ENCODE measurements around the gene LAD1. TPM values are rescaled to one million over a fixed set of nuclear protein-coding genes. Genes with fewer than 3 reads are reported as not detected.

The LAD1 gene
- total and polyA plus RNA-seq, 2 donors (not counting 1 experiment from before 2014, with no cell fraction given), result 0.10 TPM; not detected in 1

DNA sequence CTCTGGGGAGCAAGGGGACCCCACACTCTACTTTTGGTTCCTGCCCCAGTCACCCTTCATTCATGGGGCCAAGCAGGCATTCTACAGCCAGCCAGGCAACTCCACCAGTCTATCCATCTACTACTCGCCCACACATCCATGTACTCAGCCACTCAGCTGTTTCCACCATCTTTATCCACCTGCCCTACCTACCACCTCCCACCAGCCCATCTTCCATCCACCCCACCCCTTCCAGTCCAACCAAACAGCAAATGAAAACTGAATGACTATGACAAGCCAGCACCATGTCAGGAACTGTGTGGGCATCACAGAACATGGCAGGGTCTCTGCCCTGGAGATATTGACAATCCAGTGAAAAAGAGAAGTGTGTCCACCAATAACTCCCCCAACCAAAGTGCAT is 7.9 kb downstream of the LAD1 start:
- H3K4me3 ChIP-seq (ENCODE audit: control extremely low read depth in 1 of 5, extremely low read depth in 1 of 5, insufficient read depth in 1 of 5, low read depth in 2 of 5, low read length in 4 of 5), result no peak overlapping the region
- H3K79me2 ChIP-seq (ENCODE audit: control insufficient read depth, insufficient read depth, low read length), result no peaks in the 10 kb centered on the region
- no peaks in the 10 kb centered on the region for H3K36me3 ChIP-seq (replicated peaks in 1 of 2; ENCODE audit: control extremely low read depth in 1 of 2, control insufficient read depth in 1 of 2, extremely low read depth in 1 of 2, insufficient read depth in 2 of 2, low read length in 1 of 2)
- no peak overlapping the region for H3K4me3 Mint-ChIP-seq
- DNase-seq (no peak), ATAC-seq (ENCODE audit: low read depth) (no peak)
- H3K9me3 Mint-ChIP-seq (ENCODE audit: insufficient read depth), result no peaks in the 10 kb centered on the region
- intact Hi-C loops (cut with micrococcal nuclease), result no loop called here
- ChIA-PET POLR2A (no interaction called here), CTCF (no interaction called here)
- TF ChIP-seq, protein P1, sequence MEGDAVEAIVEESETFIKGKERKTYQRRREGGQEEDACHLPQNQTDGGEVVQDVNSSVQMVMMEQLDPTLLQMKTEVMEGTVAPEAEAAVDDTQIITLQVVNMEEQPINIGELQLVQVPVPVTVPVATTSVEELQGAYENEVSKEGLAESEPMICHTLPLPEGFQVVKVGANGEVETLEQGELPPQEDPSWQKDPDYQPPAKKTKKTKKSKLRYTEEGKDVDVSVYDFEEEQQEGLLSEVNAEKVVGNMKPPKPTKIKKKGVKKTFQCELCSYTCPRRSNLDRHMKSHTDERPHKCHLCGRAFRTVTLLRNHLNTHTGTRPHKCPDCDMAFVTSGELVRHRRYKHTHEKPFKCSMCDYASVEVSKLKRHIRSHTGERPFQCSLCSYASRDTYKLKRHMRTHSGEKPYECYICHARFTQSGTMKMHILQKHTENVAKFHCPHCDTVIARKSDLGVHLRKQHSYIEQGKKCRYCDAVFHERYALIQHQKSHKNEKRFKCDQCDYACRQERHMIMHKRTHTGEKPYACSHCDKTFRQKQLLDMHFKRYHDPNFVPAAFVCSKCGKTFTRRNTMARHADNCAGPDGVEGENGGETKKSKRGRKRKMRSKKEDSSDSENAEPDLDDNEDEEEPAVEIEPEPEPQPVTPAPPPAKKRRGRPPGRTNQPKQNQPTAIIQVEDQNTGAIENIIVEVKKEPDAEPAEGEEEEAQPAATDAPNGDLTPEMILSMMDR (IDR thresholded peaks at IDR 0.05), result no peak
- no peak for TF ChIP-seq EZH2 (IDR thresholded peaks at IDR 0.05; ENCODE audit: borderline replicate concordance, insufficient read depth, low read depth, low read length, poor library complexity, severe bottlenecking)
- H4K20me1 ChIP-seq (ENCODE audit: control insufficient read depth, insufficient read depth, low read length, poor library complexity, severe bottlenecking), result no peaks in the 10 kb centered on the region
- 87% methylated on average over 1 of the region's 1 CpG for WGBS (ENCODE audit: insufficient coverage)
- H3K9ac ChIP-seq (ENCODE audit: low read length), result no peak overlapping the region
- H3K4me2 ChIP-seq (replicated peaks; ENCODE audit: low read depth, low read length, poor library complexity, severe bottlenecking), result no peak overlapping the region
- no peak overlapping the region for H2AFZ ChIP-seq (ENCODE audit: insufficient read depth, low read depth, low read length, poor library complexity, severe bottlenecking)
- peaks cover 31% of the 10 kb centered on the region for H3K27me3 Mint-ChIP-seq
- H3K27ac Mint-ChIP-seq, result no peak overlapping the region
- H3K27me3 ChIP-seq (replicated peaks in 1 of 4; ENCODE audit: control extremely low read depth in 1 of 4, control insufficient read depth in 3 of 4, insufficient read depth in 4 of 4, low read length in 3 of 4), result peaks cover 0 to 8% (median 0%) of the 10 kb centered on the region in 4 experiments
- no peaks in the 10 kb centered on the region for H3K9me3 ChIP-seq (ENCODE audit: control extremely low read depth in 1 of 3, control insufficient read depth in 2 of 3, insufficient read depth in 1 of 3, low read length in 2 of 3)
- H3K4me1 Mint-ChIP-seq, result no peaks in the 10 kb centered on the region
- H3K27ac ChIP-seq (ENCODE audit: low read length in 2 of 2), result no peak overlapping the region
- no peaks in the 10 kb centered on the region for H3K4me1 ChIP-seq (ENCODE audit: control insufficient read depth in 2 of 2, insufficient read depth in 2 of 2, low read length in 2 of 2)

DNA sequence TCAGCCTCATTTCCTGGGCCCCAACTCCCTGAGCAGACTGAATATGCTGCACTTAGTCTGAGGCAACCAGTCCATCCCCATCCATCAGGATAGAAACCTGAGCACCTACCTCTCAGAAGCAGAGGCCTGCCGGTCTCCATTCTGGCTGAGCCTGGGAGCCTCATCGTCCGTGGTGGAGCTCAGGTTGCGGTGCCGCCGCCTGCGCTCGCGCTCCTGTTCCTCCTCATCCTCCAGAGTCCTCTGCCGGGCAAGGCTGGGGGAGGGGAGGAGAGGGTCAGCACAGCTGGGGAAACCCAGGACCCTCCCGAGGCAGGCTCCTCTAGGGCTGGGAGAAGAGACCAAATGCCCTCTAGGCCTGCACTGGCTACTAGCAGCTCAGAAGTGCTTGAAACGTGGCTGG is 10.1 kb downstream of the LAD1 start:
- H3K27ac ChIP-seq (ENCODE audit: low read length in 2 of 2), result no peak overlapping the region
- TF ChIP-seq, protein P1 (IDR thresholded peaks at IDR 0.05), result no peak
- no peak for TF ChIP-seq EZH2 (IDR thresholded peaks at IDR 0.05; ENCODE audit: borderline replicate concordance, insufficient read depth, low read depth, low read length, poor library complexity, severe bottlenecking)
- no peak overlapping the region for H2AFZ ChIP-seq (ENCODE audit: insufficient read depth, low read depth, low read length, poor library complexity, severe bottlenecking)
- no peaks in the 10 kb centered on the region for H3K9me3 Mint-ChIP-seq (ENCODE audit: insufficient read depth)
- no peak for ATAC-seq (ENCODE audit: low read depth)
- WGBS (ENCODE audit: insufficient coverage), result 93% methylated on average over 5 of the region's 12 CpGs
- H3K27me3 Mint-ChIP-seq, result peaks cover 33% of the 10 kb centered on the region
- H3K4me1 Mint-ChIP-seq, result no peaks in the 10 kb centered on the region
- no peaks in the 10 kb centered on the region for H4K20me1 ChIP-seq (ENCODE audit: control insufficient read depth, insufficient read depth, low read length, poor library complexity, severe bottlenecking)
- H3K36me3 ChIP-seq (replicated peaks in 1 of 2; ENCODE audit: control extremely low read depth in 1 of 2, control insufficient read depth in 1 of 2, extremely low read depth in 1 of 2, insufficient read depth in 2 of 2, low read length in 1 of 2), result no peaks in the 10 kb centered on the region
- ChIA-PET POLR2A (no interaction called here), CTCF (interaction anchor here (0.6 to 2.1 kb wide), 2 partner anchors 21 to 1610 kb away, joined by 3 to 5 read pairs; no protein-coding TSS in a partner anchor)
- no peak overlapping the region for H3K9ac ChIP-seq (ENCODE audit: low read length)
- no peaks in the 10 kb centered on the region for H3K4me1 ChIP-seq (ENCODE audit: control insufficient read depth in 2 of 2, insufficient read depth in 2 of 2, low read length in 2 of 2)
- H3K79me2 ChIP-seq (ENCODE audit: control insufficient read depth, insufficient read depth, low read length), result no peaks in the 10 kb centered on the region
- H3K9me3 ChIP-seq (ENCODE audit: control extremely low read depth in 1 of 3, control insufficient read depth in 2 of 3, insufficient read depth in 1 of 3, low read length in 2 of 3), result no peaks in the 10 kb centered on the region
- no peak overlapping the region for H3K4me3 Mint-ChIP-seq
- H3K27ac Mint-ChIP-seq, result no peak overlapping the region
- H3K4me3 ChIP-seq (ENCODE audit: control extremely low read depth in 1 of 5, extremely low read depth in 1 of 5, insufficient read depth in 1 of 5, low read depth in 2 of 5, low read length in 4 of 5), result no peak overlapping the region
- no peak for DNase-seq
- H3K4me2 ChIP-seq (replicated peaks; ENCODE audit: low read depth, low read length, poor library complexity, severe bottlenecking), result no peak overlapping the region
- intact Hi-C loops (cut with micrococcal nuclease), result no loop called here
- peaks cover 0 to 14% (median 0%) of the 10 kb centered on the region in 4 experiments for H3K27me3 ChIP-seq (replicated peaks in 1 of 4; ENCODE audit: control extremely low read depth in 1 of 4, control insufficient read depth in 3 of 4, insufficient read depth in 4 of 4, low read length in 3 of 4)

All from B cell (primary cell).